Umbilical cord (tissue), 2 donors: ENCODE results near the gene IL1RN. TPM values are rescaled to one million over a fixed set of nuclear protein-coding genes. Genes with fewer than 3 reads are reported as not detected.

Source experiments
- DNase-seq: peaks from one replicate; pipeline ENCODE4 v3.0.0-alpha.2; 2015; ENCODE audit warnings: low spot score
- total RNA-seq: library from RNA; depleted of rRNA; stranded (reverse); fragments of >200 nt; gene quantifications from one replicate; pipeline ENCODE4 v1.2.3, GENCODE V29; 2014; ENCODE audit warnings: low replicate concordance; ENCODE audit not compliant: insufficient read depth

Gene IL1RN
- total RNA-seq, 1 donor from 2014 or later, result 1.2 TPM

DNA sequence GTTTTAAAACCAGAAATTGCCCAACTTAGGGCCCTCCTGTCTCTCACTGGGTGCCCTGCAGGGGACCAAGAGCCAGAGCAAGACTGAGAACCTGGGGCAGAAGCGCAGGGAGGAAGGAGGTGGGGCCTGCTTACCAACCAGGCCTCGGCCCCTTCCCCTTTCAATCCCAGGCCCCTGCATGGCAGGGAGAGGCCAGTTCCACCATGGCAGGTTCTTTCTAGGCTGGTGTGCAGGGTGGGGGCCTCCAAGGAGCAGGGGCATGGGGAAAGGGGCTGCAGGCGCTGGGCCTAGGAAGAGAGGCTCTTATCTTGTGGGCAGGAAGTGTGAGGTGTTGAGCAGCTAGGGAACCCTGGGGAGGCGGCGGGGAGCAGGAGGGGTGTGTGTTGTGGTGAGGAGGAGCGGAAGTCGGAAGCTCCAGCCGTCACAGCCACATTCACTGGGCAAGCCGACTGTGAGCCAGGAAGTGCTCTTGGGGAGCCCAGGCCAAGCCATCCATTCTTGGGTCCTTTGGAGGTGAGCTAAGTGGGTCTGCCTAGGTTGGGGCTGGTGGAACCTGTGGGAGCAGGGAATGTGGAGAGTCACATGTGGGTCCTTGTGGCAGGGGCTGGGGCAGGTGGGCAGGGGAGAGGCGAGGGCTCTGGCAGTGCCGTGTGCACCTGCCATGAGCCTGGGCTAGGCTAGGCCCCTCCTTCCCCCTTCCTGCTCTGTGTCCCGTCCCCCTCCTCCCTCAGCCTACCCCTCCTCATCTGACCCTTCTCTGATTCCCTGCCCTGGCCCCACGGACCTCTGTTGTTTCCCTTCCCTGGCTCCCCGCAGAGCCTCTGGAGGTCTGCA lies 46.4 kb downstream of the IL1RN start, which contains the start of gene PSD4:
TSS of gene PSD4 (plus strand) at position 430 of the 834 bp plus-strand sequence. CDS start 8,486 bp downstream, outside the sequence.
- DNase-seq, result no peak

DNA sequence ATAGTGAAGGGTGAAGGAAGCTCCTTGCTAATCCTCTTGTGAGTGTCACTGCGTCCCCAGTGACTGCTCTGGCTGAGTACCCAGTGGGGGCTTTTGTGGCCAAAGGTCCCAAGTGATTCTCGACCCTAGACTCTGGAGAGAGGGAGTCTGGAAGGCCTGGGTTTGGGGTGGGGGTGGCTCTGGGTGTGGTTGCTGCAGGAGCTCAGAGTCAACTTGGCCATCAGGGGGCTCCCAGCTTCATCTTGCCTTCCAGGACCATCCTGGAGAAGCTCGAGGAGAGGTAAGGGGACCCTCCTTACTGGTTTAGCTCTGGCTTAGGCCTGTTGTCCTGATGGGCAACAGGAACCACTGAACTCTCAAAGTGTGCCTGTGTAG lies 47.0 kb downstream of the IL1RN start:
- DNase-seq, result no peak

DNA sequence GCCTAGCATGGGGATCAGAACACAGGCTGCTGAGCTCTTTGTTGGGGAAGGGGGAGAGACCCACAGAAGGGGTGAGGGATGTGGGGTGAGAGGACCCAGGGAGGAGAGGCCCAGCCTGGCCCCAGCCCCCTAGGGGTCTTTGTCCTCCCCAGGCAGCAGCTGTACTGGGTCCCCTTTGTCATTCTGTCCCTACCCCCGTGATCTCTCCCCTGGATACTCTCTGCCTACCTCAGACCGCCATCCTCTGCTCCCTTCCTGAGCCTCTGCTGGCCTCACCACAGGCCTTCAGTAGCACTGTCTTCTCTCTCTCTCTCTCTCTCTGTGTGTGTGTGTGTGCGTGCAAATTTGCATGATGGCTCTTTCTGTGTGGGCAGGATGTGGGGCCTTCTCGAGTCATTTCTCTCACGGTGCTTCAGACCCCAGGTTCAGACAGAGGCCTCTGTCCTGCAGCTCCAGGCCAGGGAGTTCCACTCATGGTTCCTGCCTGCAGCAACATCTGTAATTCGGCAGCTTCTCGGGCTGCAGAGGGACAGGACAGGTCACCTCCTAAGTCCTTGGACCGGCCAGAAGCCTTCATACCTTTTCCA lies 47.7 kb downstream of the IL1RN start:
- no peak for DNase-seq

DNA sequence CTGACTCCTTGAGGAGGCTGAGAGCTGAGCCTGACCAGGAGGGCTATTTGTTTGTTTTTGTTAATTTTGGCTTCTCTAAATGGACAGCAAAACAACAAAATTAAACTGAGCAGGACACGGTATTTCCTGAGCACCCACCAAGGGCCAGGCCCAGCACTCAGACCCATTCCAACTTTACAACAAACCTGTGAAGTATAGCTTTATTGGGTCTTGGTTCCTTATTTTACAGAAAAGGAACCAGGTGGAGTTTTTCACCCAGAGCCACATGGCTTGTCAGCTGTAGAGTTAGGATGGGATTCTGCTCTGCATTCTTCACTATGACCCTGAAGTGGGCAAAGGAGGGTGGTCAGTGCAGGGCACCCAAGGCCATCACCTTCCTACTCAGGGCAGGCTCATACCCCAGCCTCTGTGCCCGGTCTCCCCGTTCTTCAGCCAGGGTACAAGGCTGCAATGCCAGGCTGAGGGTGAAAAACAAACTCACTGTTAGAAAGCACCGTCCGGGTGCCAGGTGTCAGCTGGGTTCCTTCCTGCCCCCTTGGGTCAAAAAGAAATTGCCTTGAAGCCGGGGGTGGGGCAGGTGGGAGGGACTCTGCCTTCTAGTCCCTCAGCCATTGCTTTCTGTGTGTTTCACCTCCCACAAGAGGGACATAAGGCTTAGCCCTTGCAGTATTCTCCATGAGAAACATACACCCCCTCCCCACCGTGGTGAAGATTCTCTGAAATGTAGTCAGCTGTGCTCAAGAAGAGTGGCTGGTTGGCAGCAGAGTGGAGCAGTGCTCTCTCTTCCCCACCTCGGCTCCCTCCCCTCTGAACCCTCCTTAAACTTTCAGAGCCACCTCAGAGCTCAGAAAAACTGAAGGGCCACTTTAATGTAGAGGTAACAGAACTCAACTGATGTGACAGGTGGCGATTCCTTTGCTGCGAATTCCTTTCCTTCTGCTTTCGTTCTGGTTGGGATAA lies 48.6 kb downstream of the IL1RN start:
- no peak for DNase-seq

DNA sequence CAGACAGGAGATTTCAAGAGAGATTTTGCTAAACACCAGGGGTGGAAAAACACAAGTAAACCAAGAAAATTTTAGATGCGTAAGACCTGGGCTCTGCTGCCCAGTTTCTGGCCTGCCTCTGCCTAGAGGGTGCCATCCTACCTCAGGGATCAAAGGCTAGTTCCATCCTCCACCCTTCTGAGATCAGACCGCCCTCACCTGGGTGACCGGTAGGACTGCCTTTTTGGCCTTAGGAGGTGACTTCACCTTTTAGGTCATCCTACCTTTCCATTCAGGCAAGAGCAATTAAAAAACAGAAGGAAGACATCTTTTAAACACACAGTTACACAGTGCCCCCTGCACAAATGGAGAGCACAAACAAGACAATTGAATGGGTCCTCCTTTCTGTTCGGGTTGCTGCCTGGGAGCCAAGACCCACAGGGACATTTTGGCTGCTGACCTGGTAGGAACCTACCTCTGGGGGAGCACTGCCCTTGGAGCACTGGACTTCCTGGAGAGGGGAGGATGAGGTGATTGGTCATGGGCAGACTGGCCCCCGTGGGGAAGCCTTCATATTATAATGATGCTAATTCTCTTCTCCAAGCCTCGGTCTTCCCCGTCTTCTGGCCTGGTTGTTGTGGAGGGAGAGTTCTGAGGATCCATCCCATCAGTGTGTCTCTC lies 49.4 kb downstream of the IL1RN start:
- no peak for DNase-seq

DNA sequence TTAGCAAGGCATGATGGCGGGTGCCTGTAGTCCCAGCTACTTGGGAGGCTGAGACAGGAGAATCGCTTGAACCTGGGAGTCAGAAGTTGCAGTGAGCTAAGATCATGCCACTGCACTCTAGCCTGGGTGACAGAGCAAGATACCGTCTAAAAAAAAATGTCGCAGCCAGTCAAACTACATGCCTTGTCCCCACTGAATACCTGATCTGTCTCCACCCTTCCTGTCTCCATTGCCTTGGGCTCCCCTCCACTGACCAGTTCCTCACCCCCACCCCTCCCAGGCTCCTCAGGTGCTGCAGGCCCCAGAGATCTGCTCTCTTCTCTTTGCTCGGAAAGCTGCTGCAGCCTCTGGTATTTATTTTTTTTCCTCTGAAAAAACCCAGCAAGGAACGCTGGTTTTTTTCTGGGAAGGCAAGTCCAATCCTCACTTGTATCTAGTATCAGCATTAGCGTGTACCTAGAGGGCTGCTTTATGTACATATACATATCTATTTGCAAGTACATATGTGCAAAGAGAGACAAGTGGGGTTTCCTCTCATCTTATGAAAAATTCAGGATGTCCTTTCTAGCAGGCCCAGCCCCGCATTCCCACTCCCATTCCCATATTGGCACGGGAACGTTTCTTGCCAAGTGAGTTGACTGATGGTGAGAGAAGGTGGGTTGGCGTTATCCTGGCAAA lies 50.8 kb downstream of the IL1RN start:
- no peak for DNase-seq

DNA sequence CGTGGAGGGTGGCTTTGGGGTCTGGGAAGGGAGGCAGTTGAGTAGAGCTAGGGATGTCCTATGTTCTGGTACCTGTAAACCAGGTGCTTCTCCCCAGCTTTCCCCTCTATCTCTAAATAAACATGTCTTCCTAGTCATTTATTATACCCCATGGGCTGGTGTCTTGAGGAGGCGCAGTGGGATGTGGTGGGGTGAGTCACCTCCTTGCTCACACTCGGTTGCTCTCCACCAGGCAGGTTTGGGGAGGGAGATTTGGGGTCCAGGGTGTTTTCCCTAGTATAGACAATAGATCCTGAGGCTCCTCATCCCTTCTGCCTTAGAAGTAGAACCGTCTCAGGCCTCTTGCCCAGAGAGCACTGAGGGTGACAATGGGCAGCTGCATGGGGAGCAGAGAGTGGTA lies 51.5 kb downstream of the IL1RN start:
- DNase-seq, result no peak

DNA sequence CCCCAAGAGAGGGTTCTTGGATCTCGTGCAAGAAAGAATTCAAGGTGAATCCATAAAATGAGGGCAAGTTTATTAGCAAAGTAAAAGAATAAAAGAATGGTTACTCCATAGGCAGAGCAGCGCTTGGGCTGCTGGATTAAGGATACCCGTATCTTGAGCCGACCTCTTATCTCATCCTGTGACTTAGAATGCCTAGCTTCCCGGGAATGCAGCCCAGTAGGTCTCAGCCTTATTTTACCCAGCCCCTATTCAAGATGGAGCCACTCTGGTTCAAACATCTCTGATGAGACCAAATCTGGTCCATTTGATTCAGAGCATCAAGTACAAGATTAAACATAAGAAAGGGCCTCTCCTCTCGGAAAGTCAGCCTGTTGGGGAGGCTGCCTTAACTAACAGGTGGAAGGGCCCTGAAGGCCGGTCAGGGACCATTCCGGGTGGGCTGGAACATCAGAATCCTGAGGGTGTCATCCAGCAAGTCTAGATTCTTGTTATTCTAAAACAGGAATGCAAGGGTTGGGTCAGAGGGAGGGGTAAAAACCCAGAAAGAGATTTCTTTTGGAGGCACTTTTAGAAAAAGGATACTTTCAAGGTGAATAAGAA lies 52.1 kb downstream of the IL1RN start:
- no peak for DNase-seq

DNA sequence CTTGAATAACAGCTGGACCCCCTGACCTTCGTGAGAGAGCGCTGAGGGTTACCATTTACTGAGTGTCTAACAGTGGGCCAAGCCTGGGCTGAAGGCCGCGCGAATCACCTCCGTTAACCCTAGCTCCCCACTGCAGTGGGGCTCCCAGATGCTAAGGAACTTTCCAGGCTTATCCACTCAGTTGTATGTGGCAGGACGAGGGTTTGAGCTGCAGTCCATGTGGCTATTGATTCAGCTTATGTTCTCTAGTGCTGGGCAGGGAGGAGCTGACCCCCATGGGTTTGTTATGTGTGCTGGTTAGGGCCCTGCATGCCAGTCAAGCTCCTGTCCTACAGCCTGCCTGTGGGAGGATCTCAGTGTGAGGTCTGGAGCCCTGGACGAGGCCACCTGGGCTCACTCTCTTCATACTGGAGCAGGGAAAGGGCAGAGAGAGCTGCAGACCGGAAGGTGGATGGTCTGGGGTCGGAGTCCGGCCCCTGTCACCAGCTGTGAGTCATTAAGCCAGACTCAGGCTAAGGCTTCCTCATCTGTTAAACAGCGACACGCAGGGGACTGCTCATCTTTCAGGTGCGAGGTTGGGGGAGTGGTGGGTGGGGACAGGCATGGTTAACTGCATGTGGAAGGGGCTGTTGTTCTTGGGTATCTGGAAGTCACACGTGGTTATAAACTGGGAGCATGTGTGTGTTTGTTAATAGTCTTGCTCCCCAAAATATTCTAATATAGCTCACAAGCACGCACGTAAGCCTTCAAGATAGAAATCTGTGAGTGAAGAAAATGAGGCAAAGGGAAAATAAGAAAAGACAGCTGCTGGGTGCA lies 52.9 kb downstream of the IL1RN start:
- no peak for DNase-seq

DNA sequence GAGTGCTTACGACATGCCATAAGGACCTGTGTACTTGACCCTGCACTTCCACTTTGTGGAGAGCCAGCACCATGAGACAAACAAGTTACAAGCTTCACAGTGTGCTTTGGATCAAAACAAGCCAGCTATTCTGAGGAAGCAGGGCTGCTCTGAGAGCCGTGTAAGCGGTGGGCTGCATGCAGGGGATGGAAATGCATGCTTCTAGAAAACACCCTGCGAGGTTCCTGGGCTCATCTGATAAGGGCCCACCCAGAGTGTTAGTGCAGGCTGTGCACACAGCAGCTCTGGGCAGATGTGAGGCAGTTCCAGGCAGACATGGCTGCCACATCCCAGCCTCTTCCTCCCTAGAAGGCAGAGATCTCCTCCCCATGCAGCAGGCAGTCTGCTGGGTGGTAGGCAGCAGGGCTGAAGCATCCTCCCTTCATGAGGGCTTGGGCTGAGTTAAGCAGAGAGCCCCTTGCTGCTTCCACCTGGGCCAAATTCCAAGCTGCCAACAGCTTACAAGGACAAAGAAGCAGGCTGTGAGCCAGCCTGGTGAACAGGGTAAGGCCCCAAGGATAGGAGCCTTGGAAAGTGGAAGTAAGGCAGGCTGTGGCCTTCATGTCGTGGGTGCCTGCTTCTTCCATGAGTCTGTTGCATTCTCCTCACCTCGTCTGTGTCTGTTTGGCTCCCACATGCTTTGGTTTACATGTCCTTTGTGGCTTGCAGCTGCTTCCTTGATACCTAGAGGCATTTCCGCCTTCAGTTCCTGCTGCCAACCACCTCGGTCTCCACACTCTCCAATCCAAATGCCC lies 54.1 kb downstream of the IL1RN start:
- DNase-seq, result no peak

DNA sequence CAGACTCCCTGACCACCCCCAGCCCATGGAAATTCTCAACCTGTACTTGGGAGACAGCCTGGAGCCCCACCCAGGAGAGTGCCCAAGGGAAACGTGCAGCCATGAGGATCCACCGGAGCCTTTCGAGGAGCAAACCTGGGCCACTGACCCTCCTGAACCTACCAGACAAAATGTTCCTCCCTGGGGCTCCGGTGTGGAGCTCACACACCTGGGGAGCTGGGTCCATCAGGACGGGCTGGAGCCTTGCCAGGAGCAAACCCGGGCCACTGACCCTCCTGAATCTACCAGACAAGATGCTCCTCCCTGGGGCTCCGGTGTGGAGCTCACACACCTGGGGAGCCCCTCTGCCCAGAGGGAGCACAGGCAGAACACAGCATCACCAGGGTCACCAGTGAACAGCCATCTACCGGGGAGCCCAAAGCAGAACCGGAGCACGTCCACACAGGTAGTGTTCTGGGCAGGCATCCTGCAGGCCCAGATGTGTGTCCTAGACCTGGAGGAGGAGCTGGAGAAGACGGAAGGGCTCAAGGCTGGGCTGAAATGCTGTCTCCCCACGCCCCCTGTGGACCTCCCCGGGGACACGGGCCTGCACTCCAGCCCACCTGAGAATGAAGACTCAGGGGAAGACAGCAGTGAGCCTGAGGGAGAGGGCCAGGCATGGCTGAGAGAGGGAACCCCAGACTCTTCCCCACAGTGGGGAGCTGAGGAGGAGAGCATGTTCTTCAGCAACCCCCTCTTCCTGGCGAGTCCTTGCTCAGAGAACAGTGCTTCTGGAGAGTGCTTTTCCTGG lies 55.3 kb downstream of the IL1RN start:
- DNase-seq, result no peak

DNA sequence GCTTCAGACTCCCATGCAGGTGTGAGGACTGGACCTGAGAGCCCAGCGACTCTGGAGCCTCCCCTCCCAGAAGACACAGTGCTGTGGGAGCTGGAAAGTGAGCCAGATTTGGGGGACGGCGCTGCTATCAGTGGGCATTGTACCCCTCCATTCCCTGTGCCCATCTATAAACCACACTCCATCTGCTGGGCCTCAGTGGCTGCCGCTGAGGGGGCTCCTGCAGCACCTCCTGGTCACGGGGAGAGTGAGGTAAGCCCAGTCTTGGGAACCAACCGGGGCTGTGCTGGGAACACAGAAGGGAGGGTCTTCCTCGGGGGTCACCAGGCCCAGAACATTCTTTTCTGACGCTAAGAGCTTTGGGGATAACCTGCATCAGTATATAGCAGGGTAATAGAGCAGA lies 55.9 kb downstream of the IL1RN start:
- DNase-seq, result no peak

Other genes starting within 250 kb of the IL1RN start
- gene IL37, start 216.4 kb upstream of the IL1RN start, total RNA-seq, result not detected
- not detected for gene IL36G, start 149.6 kb upstream of the IL1RN start, total RNA-seq
- not detected for gene IL36A, start 122.1 kb upstream of the IL1RN start, total RNA-seq
- gene IL36B, start 74.7 kb upstream of the IL1RN start, total RNA-seq, result 2.4 TPM
- 6.0 TPM for gene IL36RN, start 68.4 kb upstream of the IL1RN start, total RNA-seq
- gene IL1F10, start 59.6 kb upstream of the IL1RN start, total RNA-seq, result 0.72 TPM
- gene PSD4, start 46.4 kb downstream of the IL1RN start, total RNA-seq, result 6.5 TPM
- gene PAX8, start 151.3 kb downstream of the IL1RN start, total RNA-seq, result 0.24 TPM